RWPE1 (cell line): ENCODE results near the gene C1QL1.
A peak's percentile ranks its signal among the peaks of the same experiment; 100 is the strongest.

Experiments
- CTCF ChIA-PET: fragments of 350-600 bp; sonication (Branson Sonifier 250); formaldehyde crosslinking; extraction: SDS; loops from one replicate; lab custom pipeline; 2021; lab: Yijun Ruan, JAX
- POLR2A ChIA-PET: fragments of 400-600 bp; formaldehyde crosslinking; extraction: SDS; loops from one replicate; lab custom pipeline; 2020; ENCODE audit warnings: antibody characterized with exemption; ENCODE audit not compliant: low non-redundant PET; lab: Yijun Ruan, JAX
- DNase-seq: peaks from one replicate; pipeline ENCODE4 v3.0.0; 2012; ENCODE audit warnings: low spot score
- H3K27ac ChIP-seq: fragments of 450-650 bp; 2 replicates; pipeline ENCODE4 v1.5.1; 2017
- TF ChIP-seq, protein P1 (sequence below): fragments of 450-650 bp; conservative IDR thresholded peaks from 2 replicates; pipeline ENCODE4 v1.5.1; 2017; ENCODE audit warnings: low read depth, mild to moderate bottlenecking

Gene C1QL1

DNA sequence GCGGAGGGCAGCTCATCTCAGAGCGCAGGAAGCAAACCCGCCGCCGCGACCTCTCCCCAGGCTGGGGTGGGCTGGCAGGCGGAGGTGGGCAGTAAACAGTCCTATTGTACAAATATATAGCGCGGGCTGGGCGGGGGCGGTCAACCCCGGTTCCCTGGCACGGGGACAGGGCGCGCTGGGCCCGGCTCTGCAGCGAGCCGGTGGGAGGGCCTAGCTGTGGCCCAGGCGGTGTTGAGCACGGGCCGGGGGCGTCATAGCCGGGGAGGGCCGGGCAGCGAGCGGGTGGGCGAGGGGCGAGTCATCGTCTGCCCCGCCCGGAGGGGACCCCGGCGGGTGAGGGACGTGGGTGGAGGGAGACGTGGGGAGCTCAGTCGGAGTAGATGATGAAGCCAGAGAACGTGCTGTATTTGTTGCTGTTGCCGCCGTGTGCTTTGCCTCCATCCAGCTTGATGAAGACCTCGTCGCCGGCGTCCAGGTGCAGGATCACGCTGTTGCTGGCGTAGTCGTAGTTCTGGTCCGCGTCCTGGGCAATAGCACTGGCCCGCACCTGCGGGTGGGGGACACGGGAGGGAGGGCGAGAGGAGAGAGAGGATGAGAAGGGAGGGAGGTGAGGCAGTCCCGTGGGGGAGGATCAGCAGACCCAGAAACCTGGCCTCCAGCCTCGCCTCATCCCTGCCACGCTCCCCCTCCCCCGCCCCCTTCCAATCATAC is 8.1 kb downstream of the C1QL1 start:
- POLR2A ChIA-PET: no interaction called here
- CTCF ChIA-PET: interaction anchor here (1.0 kb wide), 1 partner anchor 40 kb away, joined by 3 read pairs; no protein-coding TSS in a partner anchor
- no peak for DNase-seq
- H3K27ac ChIP-seq: peak overlapping the region; percentile 54
- TF ChIP-seq, protein P1, sequence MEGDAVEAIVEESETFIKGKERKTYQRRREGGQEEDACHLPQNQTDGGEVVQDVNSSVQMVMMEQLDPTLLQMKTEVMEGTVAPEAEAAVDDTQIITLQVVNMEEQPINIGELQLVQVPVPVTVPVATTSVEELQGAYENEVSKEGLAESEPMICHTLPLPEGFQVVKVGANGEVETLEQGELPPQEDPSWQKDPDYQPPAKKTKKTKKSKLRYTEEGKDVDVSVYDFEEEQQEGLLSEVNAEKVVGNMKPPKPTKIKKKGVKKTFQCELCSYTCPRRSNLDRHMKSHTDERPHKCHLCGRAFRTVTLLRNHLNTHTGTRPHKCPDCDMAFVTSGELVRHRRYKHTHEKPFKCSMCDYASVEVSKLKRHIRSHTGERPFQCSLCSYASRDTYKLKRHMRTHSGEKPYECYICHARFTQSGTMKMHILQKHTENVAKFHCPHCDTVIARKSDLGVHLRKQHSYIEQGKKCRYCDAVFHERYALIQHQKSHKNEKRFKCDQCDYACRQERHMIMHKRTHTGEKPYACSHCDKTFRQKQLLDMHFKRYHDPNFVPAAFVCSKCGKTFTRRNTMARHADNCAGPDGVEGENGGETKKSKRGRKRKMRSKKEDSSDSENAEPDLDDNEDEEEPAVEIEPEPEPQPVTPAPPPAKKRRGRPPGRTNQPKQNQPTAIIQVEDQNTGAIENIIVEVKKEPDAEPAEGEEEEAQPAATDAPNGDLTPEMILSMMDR: no peak

DNA sequence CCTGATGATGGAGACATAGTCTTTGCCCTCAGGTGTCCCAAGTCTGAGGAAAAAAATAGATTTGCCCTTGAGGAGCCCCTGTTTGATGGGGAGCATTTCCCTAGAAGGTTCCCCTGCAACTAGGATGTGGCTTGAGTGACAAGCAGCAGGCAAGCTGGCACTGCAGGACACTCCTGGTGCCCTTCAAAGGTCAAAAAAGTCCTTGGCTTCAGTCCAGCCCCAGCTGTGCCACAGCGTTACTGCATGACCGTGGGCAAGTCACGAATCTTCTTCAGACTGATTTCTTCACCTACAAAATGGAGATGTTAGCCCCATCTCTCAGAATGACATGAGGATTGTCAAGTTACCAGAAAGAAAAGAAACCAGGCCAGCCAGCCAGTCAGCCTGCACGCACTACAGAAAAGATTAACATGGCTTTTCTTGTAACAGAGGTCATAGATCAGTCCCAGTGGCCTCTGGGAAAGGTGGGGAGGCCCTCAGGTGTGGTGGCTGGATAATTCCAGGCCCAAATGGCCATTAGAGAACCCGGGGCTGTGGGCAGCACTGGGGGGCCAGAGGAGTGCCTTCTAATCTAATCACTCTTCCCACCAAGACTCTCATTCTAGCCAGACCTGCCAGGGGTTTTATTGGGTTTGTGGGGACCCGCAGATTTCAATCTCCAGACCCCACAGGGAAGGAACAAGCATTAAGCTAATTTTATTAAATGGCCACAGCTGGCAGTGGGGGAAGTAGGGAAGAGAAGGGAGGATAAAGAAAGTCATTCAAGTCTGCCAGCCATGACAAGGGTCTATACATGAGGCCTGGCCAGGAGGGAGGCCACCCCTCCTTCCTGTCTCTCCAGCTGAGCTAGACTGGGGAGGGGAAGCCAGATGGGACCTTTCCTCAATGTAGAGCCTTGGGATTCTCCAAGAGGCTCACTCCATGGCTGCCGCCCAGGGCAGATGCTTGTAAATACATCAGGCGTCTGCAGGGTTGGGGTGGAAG is 10.8 kb downstream of the C1QL1 start:
- TF ChIP-seq, protein P1: no peak
- CTCF ChIA-PET: no interaction called here
- no peak for DNase-seq
- no peak overlapping the region for H3K27ac ChIP-seq
- POLR2A ChIA-PET: no interaction called here

DNA sequence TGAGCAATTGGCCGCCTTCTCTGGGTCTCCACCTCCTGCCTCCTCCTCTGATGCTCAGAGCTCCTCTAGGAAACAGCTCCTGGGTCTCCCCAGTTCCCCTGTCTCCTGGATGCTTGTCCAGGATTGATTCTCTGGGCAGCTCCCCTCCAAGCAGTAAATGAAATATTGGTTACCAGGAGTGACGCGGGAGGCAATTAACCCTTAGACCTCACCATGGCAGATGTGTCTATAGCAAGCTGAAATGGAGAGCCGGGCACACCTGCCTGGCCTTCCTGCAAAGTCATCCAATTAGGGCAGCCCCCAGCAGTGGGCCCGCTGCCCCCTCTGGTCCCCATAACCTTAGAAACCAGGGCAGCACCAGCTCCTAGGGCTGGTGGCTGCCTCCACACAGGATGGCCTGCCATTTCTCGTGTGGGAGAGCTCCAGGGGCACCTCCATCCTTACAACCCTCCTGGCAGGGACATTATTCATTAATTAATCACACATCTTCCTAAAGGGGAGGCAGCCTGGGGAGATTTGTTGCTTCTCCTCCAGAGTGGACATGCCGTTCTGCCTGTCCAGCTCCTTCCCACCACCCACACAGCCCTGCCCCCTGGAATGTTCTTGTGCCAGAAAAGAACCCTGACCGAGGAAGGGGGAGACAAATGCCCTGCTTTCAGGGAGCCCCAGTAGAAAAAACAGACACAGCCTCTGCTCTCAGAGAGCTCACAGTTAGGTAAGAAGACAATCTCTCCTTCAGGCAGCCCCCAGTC is 12.3 kb downstream of the C1QL1 start:
- no peak for DNase-seq
- CTCF ChIA-PET: no interaction called here
- no peak overlapping the region for H3K27ac ChIP-seq
- POLR2A ChIA-PET: no interaction called here
- TF ChIP-seq, protein P1: no peak

DNA sequence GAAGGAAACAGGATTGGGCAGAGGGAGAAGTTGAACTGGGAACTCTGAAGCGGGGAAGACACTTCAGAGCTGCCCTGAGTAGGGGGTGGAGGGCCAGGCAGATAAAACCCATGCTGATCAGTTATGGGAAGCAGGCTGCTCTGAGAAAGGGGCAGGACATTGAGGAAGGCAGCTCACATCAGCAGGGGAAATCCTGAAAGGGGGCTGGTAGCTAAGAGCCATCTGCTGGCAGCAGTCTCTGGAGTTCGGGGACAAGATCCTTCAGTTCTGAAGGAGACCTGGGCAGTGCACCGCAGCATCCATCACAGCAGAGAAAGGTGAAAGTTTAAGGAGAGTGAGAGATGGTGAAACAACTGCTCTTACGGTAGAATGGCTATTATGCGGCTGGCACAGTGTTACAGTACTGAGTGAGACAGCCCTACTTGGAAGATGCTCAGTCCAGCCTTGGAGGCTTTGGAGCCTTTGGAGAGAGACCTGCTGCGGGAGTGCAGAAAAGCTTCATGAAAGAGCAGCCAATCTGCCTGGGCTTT is 15.1 kb downstream of the C1QL1 start:
- no peak overlapping the region for H3K27ac ChIP-seq
- TF ChIP-seq, protein P1: no peak
- ChIA-PET POLR2A (no interaction called here), CTCF (no interaction called here)
- DNase-seq: no peak

DNA sequence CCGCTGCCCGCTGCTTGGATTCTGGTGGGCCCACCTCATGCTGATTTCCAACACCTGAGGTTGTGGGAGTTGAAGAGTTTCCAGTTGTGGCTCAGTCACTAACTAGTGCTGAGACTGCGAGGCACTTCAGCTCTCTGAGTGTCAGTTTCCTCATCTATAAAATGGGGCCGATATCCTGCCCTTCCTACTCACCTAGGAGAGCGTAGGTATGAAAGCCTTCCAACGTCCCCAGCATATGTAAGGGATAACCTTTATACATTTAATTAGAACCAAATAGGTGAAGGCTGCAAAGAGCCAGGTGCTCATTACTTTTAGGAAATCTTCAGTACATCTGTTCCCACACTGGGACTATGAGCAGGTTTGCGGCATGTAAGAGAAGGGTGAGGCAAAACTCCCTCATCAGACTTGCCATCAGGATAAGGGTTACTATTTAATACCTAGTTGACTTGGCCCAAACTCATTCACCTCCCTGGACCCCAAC is 19.7 kb downstream of the C1QL1 start:
- POLR2A ChIA-PET: no interaction called here
- TF ChIP-seq, protein P1: no peak
- CTCF ChIA-PET: no interaction called here
- no peak for DNase-seq
- peak overlapping the region; percentile 88 for H3K27ac ChIP-seq
